Psoas muscle (tissue), 8 donors: ENCODE data around the gene CLCA1. TPM values are rescaled to one million over a fixed set of nuclear protein-coding genes. Genes with fewer than 3 reads are reported as not detected.

Experiments
- ATAC-seq, 4 donors: fragments of 200-7000 bp; cut with Tn5 transposase; one replicate each; pipeline ENCODE4 v1.9.1; 2020; ENCODE audit warnings: moderate library complexity in 3 of 4, mild to moderate bottlenecking in 2 of 4
- DNase-seq, 2 donors: peaks; one replicate each; pipeline ENCODE4 v3.0.0-alpha.2; 2020
- H3K27ac ChIP-seq: fragments of 200-600 bp; one replicate; pipeline ENCODE4 v1.8.0; 2022
- H3K27me3 ChIP-seq, 3 donors: fragments of 200-600 bp in 1 of 3; one replicate each; pipeline versions ENCODE4 v1.6.1 to v1.8.0; 2013 to 2022; ENCODE audit warnings: low read length in 2 of 3, mild to moderate bottlenecking in 2 of 3, moderate library complexity in 1 of 3; ENCODE audit not compliant: insufficient read depth in 3 of 3
- H3K36me3 ChIP-seq, 2 donors: fragments of 200-600 bp in 1 of 2; one replicate each; pipeline versions ENCODE4 v1.6.1 to v1.8.0; 2013 to 2022; ENCODE audit warnings: low read depth in 1 of 2, mild to moderate bottlenecking in 1 of 2, moderate library complexity in 1 of 2; ENCODE audit not compliant: insufficient read depth in 1 of 2
- H3K4me1 ChIP-seq: fragments of 200-600 bp; one replicate; pipeline ENCODE4 v1.8.0; 2022
- H3K4me3 ChIP-seq: fragments of 200-600 bp; one replicate; pipeline ENCODE4 v1.8.0; 2022; ENCODE audit warnings: mild to moderate bottlenecking
- H3K9me3 ChIP-seq: fragments of 200-600 bp; one replicate; pipeline ENCODE4 v1.8.0; 2022
- CTCF ChIP-seq: fragments of 200-600 bp; IDR thresholded peaks from one replicate; pipeline ENCODE4 v1.8.0; 2022; ENCODE audit warnings: antibody characterized with exemption
- WGBS, 3 donors: extraction: QIAGEN DNeasy Blood & Tissue Kit; methylation state at CpG; one replicate each; pipeline versions ENCODE4 v1.1.6 to v1.1.7; 2013; 5-methylcytosine and 5-hydroxymethylcytosine counted together
- intact Hi-C, 2 donors: fragments of 100-400 bp; cut with DNase I; formaldehyde crosslinking; loops; one replicate each; pipeline versions ENCODE4 v1.11.0 to v1.14.2; 2022
- polyA plus RNA-seq, 3 donors: library from polyadenylated mRNA; stranded (reverse); fragments of 200-250 nt; gene quantifications; one replicate each; pipeline ENCODE4 v1.2.3, GENCODE V29; 2013
- total RNA-seq, 4 donors: library from RNA; stranded (reverse); fragmentation: NEBNext Ultra II Directional in 2 of 4; extraction: Animal tissue kit (Norgen Biotek cat#: 25700) in 2 of 4; gene quantifications; one replicate each; pipeline versions ENCODE4 v1.2.1 to v1.2.4, GENCODE V29; 2021 to 2023
- donor health status: healthy with polysubstance abuse.
- donor health status: DM: no; HTN: no; CAD: no; lungs with moderate emphysema.
- donor health status: Bipolar disorder and iron deficiency.
- donor health status: healthy.
- donor health status: DM: yes; HTN: yes; CAD: no.
- donor health status: DM: no; HTN: no; CAD: no.
- donor health status: DM: no; HTN: no; CAD: no.
- donor health status: DM: yes; HTN: yes; CAD: no.

The CLCA1 gene
- total and polyA plus RNA-seq, 7 donors: 0.03 to 0.09 (median 0.07) TPM; not detected in 4

DNA sequence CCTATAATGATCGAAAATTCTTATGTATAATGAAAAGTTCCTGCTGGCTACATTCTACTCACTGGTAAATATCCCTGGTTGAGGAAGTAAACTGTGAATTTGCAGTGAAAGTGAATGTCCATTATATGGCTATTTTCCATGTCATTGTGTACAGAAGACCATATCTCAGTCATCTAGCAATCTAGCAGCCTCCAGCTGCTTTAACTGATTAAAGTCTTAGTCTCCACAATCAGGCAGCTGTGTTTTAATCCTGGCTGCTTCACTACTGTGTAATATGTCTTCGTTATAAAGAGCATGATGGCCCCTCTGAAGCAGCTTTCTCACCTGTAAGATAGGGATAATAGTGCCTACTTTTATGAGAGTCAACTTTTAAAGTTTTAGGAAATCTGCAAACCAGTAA lies 33.4 kb upstream of the CLCA1 start:
- H3K4me3 ChIP-seq: no peak overlapping the region
- TF ChIP-seq CTCF: no peak
- no peaks in the 10 kb centered on the region for H3K9me3 ChIP-seq
- ATAC-seq (no peak), DNase-seq (no peak)
- peaks cover 2% of the 10 kb centered on the region for H3K4me1 ChIP-seq
- H3K27me3 ChIP-seq: no peaks in the 10 kb centered on the region
- intact Hi-C loops: no loop called here
- H3K27ac ChIP-seq: no peak overlapping the region
- no peaks in the 10 kb centered on the region for H3K36me3 ChIP-seq
- 21 to 50% (median 31%) methylated on average over 2 of the region's 2 CpGs for WGBS, 3 donors

DNA sequence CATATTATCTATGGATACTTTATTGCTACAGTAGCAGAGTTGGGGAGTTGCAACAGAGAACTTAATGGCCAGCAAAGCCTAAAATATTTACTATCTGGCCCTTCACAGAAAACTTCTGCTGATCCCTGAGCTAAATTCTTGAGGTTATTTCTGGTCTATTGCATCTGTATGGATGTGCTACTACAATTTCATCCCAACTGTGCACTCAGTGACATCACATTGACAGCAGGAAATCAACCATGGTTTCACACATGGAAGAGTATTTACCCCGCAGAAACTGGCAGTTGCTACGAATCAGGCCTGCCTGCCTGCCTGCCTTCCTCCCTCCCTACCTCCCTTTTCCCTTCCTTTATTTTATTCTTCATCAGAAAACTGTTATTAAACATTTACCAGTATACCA lies 32.7 kb upstream of the CLCA1 start:
- no peak for ATAC-seq
- Histone ChIP-seq H3K4me1 (no peaks in the 10 kb centered on the region), H3K36me3 (no peaks in the 10 kb centered on the region), H3K4me3 (no peak overlapping the region), H3K27me3 (no peaks in the 10 kb centered on the region), H3K9me3 (no peaks in the 10 kb centered on the region), H3K27ac (no peak overlapping the region)
- DNase-seq: no peak
- no peak for TF ChIP-seq CTCF
- intact Hi-C loops: no loop called here
- 26 to 44% (median 41%) methylated on average over 2 of the region's 2 CpGs for WGBS, 3 donors

- H3K4me3 ChIP-seq: no peak overlapping the region
- H3K9me3 ChIP-seq: no peaks in the 10 kb centered on the region
- no peak for TF ChIP-seq CTCF
- ATAC-seq (no peak), DNase-seq (no peak)
- intact Hi-C loops: no loop called here
- H3K4me1 ChIP-seq: no peaks in the 10 kb centered on the region
- no peaks in the 10 kb centered on the region for H3K27me3 ChIP-seq
- no peak overlapping the region for H3K27ac ChIP-seq
- no peaks in the 10 kb centered on the region for H3K36me3 ChIP-seq
- WGBS, 3 donors: 61 to 74% (median 63%) methylated on average over 2 of the region's 2 CpGs
Observed at GRCh38 chr1:86441581-86441980, 27.1 kb upstream of the CLCA1 start.

DNA sequence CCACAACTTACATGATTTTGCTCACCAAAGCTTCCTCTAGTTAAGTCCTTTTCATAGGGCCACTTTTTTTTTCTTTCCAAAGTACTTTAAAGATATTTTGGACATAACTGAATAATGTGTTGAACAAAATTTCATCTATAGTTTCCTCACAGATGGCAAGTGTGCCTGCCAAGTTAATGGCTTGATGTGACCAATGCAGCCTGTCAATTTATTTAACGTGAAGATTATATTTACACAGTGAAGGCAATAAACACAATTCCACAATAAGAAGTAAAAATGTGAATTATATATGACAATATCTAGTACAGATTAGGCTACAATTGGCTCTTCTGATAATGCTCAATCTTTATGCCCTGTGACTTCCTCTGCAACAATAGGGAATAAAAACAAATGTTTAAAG lies 26.7 kb upstream of the CLCA1 start:
- no peaks in the 10 kb centered on the region for H3K36me3 ChIP-seq
- H3K4me1 ChIP-seq: no peaks in the 10 kb centered on the region
- no peak overlapping the region for H3K27ac ChIP-seq
- no peaks in the 10 kb centered on the region for H3K9me3 ChIP-seq
- no peak for ATAC-seq
- no peak for TF ChIP-seq CTCF
- no peak overlapping the region for H3K4me3 ChIP-seq
- DNase-seq: no peak
- 54 to 61% (median 58%) methylated on average over 1 of the region's 1 CpG for WGBS, 3 donors
- intact Hi-C loops: no loop called here
- H3K27me3 ChIP-seq: no peaks in the 10 kb centered on the region

- Histone ChIP-seq H3K9me3 (no peaks in the 10 kb centered on the region), H3K27me3 (no peaks in the 10 kb centered on the region), H3K36me3 (no peaks in the 10 kb centered on the region), H3K4me1 (no peaks in the 10 kb centered on the region), H3K27ac (no peak overlapping the region), H3K4me3 (no peak overlapping the region)
- TF ChIP-seq CTCF: no peak
- intact Hi-C loops: no loop called here
- 75 to 83% (median 76%) methylated on average over 1 of the region's 1 CpG for WGBS, 3 donors
- DNase-seq: no peak
- ATAC-seq: no peak
Observed at GRCh38 chr1:86445919-86446318, 22.8 kb upstream of the CLCA1 start.
